Erythroblast (primary cell): Measurements from ENCODE around the gene GLA.

ENCODE experiments used
- DNase-seq, 2 experiments: peaks; one replicate each; lab custom pipeline; 2025; lab: John Stamatoyannopoulos, UW
- GATA1 ChIP-seq: IDR thresholded peaks from 2 replicates; pipeline ENCODE4 v1.6.1; 2011; ENCODE audit warnings: low read depth, mild to moderate bottlenecking, control low read depth, low read length, moderate library complexity
- POLR2A ChIP-seq: IDR thresholded peaks from 2 replicates; pipeline ENCODE4 v1.6.1; 2011; ENCODE audit warnings: mild to moderate bottlenecking, low read length

Gene GLA

DNA sequence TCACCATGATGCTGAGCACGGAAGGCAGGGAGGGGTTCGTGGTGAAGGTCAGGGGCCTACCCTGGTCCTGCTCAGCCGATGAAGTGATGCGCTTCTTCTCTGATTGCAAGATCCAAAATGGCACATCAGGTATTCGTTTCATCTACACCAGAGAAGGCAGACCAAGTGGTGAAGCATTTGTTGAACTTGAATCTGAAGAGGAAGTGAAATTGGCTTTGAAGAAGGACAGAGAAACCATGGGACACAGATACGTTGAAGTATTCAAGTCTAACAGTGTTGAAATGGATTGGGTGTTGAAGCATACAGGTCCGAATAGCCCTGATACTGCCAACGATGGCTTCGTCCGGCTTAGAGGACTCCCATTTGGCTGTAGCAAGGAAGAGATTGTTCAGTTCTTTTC, 4.3 kb upstream of the GLA start:
- DNase-seq = no peak
- TF ChIP-seq POLR2A (no peak), GATA1 (no peak)

DNA sequence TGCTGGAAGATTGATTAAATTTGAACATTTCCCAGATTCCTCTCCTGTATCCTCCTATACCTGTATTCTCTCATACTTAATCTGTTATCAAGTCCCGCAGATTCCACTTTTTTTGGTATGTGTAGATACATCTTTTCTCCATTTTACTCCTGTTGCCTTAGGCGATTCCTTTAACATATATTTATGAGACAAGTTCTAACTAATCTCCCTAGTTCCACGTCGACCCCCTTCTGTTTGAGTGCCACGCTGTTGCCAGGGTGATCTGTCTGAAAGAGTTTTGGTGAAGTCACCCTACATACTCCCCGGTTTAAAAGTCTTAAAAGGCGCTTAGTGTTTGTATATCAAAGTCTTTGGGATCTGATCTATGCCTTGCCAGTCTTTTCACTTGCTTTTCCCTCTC, 2.7 kb upstream of the GLA start:
- no peak for DNase-seq
- no peak for TF ChIP-seq GATA1
- no peak for TF ChIP-seq POLR2A

DNA sequence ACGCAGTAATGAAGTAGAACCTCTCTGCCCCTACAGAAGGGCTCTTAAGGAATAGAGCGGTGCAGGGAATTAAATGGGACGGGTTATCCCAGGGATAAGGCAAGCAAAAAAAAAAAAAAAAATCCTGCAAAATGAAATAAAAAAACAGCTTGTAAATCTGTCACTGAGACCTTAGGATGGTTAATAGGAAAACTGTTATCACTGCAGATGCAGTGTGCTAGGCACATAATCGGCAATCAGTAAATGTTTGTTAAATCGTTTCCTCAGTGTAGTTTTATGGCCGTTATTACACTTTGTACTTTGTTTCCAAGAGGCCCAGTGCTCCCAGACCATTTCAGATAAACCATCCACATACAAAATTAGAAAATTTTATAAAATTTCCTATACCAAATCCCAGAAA, 1.3 kb upstream of the GLA start:
- DNase-seq = peak; percentile 22 to 47
- TF ChIP-seq GATA1 (no peak), POLR2A (no peak)

DNA sequence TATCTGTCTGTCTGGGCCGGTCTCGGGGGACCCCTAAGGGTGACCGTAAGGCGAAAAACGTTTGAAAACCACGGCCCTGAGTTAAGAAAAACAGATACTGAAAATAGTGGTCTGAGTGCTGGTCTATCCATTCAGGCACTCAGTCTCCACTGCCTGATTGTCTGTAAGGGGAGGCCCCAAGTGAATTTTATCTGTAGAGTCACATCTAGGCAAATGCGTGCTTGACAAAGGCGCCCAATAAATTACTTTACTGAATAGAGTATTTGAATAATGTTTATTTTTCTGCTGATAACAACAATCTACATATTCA, 762 bp upstream of the GLA start:
- TF ChIP-seq GATA1 (no peak), POLR2A (no peak)
- DNase-seq = peak in 1 of 2 experiments; percentile 87

DNA sequence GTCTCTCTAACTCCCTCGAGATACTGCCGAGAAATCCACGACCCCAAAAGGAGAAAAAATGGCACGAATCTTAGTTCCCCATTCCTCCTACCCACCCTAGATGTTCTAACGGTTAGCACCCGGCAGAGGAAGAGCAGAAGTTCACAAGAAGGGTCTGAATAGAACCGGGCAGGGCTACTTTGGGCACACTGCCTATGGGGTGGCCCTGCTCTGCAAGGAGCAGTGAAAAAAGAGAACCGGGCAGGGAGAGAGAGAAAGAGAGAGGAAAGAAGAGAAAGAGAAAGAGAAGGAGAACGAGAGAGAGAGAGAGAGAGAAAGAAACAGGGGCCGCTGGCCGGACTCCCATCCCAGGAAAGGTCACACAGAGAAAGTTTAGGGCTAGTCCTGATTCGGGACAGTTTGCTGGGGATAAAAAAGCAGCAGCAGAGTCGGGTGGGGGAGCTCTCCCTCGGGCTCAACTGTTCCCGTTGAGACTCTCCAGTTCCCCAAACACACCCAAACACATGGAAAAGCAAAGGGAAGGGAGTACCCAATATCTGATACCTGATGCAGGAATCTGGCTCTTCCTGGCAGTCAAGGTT, 468 bp downstream of the GLA start:
- peak; percentile 38 to 66 for DNase-seq
- TF ChIP-seq POLR2A (no peak), GATA1 (no peak)

DNA sequence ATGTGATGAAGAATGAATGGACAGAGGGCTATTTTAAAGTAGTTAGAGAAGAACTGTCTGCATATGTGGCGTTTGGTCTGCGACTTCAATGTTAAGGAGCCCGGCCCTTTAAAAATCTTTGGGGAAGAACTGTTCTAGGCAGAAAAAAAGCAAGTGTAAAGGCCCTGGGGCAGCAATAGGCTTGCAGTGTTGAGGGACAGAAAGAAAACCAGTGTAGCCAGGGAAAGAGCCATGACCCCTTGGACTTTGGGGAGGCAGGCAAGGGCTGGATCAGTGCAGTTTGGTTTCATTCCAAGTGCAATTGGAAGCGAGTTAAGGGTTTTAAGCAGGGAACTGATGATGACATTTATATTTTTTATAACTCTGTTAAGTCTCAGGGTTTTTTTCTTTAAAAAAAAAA, 7.9 kb downstream of the GLA start:
- TF ChIP-seq POLR2A (no peak), GATA1 (no peak)
- no peak for DNase-seq

DNA sequence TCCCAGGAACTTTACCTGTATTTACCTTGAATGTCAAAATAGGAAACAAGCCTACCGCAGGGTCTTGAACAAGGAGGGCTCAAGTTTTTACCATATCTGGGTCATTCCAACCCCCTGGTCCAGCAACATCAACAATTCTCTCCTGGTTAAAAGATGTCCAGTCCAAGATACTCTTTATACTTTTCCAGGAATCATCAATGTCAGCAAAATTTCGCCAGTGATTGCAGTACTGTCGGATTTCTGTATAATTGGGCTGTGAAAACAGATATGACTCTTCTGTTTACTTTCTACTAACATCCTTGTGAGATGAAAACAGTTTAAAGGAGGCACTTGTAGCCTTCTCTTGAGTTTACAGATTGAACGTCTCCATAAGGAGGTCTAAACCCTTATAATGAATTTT, 9.0 kb downstream of the GLA start:
- no peak for TF ChIP-seq GATA1
- no peak for TF ChIP-seq POLR2A
- DNase-seq = no peak

DNA sequence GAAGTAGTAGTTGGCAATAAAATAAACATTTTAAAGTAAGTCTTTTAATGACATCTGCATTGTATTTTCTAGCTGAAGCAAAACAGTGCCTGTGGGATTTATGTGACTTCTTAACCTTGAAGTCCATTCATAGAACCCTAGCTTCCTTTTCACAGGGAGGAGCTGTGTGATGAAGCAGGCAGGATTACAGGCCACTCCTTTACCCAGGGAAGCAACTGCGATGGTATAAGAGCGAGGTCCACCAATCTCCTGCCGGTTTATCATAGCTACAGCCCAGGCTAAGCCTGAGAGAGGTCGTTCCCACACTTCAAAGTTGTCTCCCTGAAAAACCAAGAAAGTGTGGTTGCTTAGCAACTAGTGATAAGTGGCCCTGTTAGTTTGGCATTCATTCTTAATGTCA, 9.9 kb downstream of the GLA start:
- no peak for TF ChIP-seq GATA1
- TF ChIP-seq POLR2A = no peak
- no peak for DNase-seq

DNA sequence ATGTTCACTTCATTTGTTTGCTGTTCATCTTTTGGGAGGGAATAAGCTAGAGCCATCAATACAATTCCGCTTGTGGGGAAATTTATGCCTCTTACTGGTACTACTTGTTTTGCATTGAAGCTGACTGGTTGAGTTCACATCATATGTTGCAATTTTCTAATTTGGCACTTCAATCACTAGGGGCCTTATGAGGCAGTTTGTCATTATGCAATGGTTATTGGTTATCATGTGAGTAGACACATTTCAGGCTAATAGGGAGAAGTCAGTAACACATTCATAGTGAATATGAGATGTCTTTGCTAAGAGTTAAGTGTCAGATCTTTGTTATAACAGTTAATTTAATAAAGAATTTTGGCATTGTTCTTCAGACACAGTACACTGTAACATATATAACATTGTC, 11.9 kb downstream of the GLA start:
- TF ChIP-seq GATA1 (no peak), POLR2A (peak; percentile 18)
- DNase-seq = peak; percentile 40 to 45

DNA sequence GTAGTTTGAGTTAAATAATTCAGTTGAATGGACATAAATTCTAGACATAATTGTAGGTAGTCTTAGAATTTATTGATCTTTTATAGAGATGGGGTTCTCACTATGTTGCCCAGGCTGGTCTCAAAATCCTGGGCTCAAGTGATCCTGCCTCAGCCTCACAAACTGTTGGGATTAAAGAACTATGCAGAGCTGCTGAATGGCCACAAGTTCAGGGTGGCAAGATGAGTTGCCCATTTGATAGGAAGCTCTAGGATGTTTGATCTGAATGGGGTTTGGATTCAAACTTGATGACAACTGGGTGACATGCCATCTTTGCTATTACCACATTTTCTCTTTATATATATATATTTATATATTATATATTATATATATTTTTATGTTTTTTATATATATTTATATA, 13.4 kb downstream of the GLA start:
- DNase-seq = no peak
- TF ChIP-seq GATA1 (no peak), POLR2A (no peak)

GRCh38 chrX:101393530-101394305, 14.0 kb downstream of the GLA start:
- peak; percentile 22 for TF ChIP-seq POLR2A
- no peak for TF ChIP-seq GATA1
- no peak for DNase-seq

GRCh38 chrX:101391831-101392230, 15.9 kb downstream of the GLA start:
- no peak for TF ChIP-seq POLR2A
- TF ChIP-seq GATA1 = no peak
- DNase-seq = no peak

DNA sequence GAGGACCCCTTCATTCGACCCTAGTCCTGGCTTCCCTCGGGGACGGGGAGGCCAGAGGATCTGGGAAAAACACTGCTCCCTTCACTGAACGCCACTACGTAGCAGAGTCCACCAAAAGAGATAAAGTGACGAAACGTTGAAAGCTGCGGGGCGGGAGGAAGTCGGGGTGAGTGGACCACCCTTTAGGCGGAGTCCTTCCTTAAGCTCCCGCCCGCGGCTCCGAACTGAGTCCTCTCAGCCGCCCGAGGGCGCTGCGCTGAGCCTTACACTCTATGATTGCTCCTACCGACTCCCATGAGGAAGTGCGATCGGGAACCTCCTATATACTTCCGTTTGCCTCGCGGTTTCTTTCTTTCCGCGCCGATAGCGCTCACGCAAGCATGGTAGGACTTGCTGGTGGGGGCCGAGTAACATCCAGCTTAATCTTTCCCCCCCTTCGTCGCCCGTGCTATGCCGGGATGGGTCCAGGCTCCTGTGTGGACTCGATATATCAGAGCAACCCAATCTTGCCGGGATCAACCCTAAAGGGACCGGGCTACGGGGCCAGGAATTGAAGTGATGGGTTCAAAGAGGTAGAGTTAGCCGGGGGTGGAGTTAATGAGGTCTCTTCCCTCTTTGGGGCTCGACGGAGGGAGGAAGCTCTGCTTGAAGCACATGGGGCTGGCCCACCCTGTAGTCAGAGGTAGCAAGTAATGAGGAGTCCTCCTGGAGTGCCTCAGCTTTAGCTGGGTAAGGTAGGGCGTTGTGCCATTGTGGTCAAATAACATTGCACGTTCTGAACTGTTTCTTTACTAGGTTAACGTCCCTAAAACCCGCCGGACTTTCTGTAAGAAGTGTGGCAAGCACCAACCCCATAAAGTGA, 16.8 kb downstream of the GLA start, which contains the start of gene RPL36A:
Gene RPL36A, plus strand, starts transcription at position 348 of the 862 bp plus-strand sequence. Its CDS starts 33 bp downstream, at position 381.
- TF ChIP-seq GATA1 (no peak), POLR2A (peak; percentile 99)
- peak; percentile 94 to 95 for DNase-seq

GRCh38 chrX:101388604-101389003, 19.1 kb downstream of the GLA start:
- no peak for DNase-seq
- TF ChIP-seq GATA1 = no peak

GRCh38 chrX:101386542-101386885, 21.2 kb downstream of the GLA start:
- TF ChIP-seq GATA1 (no peak), POLR2A (peak; percentile 0)
- DNase-seq = peak; percentile 55 to 61
